IPS-20b (cell line): ENCODE data around the gene IPCEF1.
"Not testable (repeated sequence)": the region's sequence is repeated elsewhere in the genome, so short reads cannot be mapped to it uniquely, and the experiment has no call there.

Experiments
- H3K27ac ChIP-seq: one replicate; pipeline ENCODE4 v1.5.1; 2013; ENCODE audit warnings: low read length
- H3K27me3 ChIP-seq: 2 replicates; pipeline ENCODE4 v1.6.1; 2013; ENCODE audit warnings: mild to moderate bottlenecking, low read length, inconsistent platforms; ENCODE audit not compliant: insufficient read depth
- H3K36me3 ChIP-seq: 2 replicates; pipeline ENCODE4 v1.6.1; 2013; ENCODE audit warnings: low read depth, mild to moderate bottlenecking, inconsistent platforms, low read length, moderate library complexity; ENCODE audit not compliant: insufficient read depth
- H3K4me1 ChIP-seq: 2 replicates; pipeline ENCODE4 v1.6.1; 2013; ENCODE audit warnings: mild to moderate bottlenecking, control low read depth, inconsistent platforms, low read length, moderate library complexity; ENCODE audit not compliant: insufficient read depth
- H3K4me3 ChIP-seq: 2 replicates; pipeline ENCODE4 v1.5.1; 2013; ENCODE audit warnings: mild to moderate bottlenecking, low read length, inconsistent platforms
- H3K9ac ChIP-seq: 2 replicates; pipeline ENCODE4 v1.6.1; 2013; ENCODE audit warnings: low read depth, mild to moderate bottlenecking, inconsistent platforms, low read length, moderate library complexity
- H3K9me3 ChIP-seq: 2 replicates; pipeline ENCODE4 v1.6.1; 2013; ENCODE audit warnings: mild to moderate bottlenecking, low read depth, low read length, inconsistent platforms; ENCODE audit not compliant: insufficient read depth

The IPCEF1 gene

GRCh38 chr6:154252678-154253077 is 103.9 kb downstream of the IPCEF1 start:
- no peak overlapping the region for H3K27ac ChIP-seq
- no peaks in the 10 kb centered on the region for H3K36me3 ChIP-seq
- peaks cover 8% of the 10 kb centered on the region; the same call in 1 of the 2 replicates for H3K4me1 ChIP-seq

DNA sequence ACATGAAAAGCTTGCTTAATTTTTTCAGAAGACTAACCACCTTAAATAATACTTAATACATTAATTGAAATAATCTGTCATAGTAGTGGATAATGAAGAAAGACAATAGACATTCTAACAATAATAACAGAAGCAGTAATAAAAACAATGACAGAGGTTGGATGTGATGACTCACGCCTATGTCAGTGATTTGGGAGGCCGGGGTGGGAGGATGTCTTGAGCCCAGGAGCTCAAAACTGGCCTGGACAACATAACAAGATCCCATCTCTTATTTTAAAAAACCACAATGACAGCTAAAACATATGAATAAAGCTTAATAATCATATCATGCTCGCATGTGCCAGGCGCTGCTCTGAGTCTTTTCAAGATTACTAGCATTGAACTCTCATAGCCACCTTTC is 105.5 kb downstream of the IPCEF1 start:
- H3K36me3 ChIP-seq, result no peaks in the 10 kb centered on the region
- no peak overlapping the region for H3K4me3 ChIP-seq
- H3K9me3 ChIP-seq, result no peaks in the 10 kb centered on the region
- H3K27ac ChIP-seq, result no peak overlapping the region
- peaks cover 17% of the 10 kb centered on the region; the same call in 1 of the 2 replicates for H3K4me1 ChIP-seq
- H3K27me3 ChIP-seq, result no peaks in the 10 kb centered on the region
- H3K9ac ChIP-seq, result no peak overlapping the region

More at GRCh38 chr6:154252678-154253077, 103.9 kb downstream of the IPCEF1 start:
- H3K9ac ChIP-seq, result no peak overlapping the region
- no peaks in the 10 kb centered on the region for H3K9me3 ChIP-seq
- no peak overlapping the region for H3K4me3 ChIP-seq
- no peaks in the 10 kb centered on the region for H3K27me3 ChIP-seq

DNA sequence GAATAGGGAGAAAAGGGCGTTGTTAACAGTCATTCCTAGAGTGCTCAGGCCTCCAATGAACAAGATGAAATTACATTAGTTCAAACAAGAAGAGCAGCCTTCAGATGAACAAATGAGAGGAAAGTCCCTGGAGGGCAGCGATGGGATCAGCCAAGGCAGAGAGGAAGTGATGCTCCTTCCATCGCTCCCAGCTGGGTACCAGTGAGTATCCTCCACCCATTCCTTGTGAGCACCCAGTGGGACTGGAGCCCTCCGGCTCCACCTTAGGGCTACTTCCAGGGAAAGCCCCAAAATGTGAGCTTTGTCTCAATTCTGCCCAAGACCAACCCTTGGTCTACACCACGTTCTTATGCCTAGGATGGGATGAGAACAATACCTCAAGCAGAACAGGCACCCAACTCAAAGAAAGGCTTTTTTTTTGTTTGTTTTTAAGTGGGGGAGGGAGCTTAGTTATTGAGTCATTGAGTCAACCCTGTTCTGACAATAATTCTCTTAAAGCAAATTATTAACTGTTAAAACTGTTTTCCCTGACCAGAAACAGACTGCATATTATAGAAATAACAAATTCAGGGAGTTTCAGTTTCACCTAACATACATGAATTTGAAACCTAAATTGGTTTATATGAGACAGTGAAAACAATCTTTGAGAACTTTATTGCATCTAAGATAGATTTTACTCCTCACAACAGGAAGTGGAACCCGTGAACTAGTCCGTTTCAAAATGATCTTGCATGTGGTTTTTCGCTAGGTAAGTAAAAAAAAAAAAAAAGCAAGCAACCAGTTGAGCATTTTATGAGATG is 106.9 kb downstream of the IPCEF1 start:
- Histone ChIP-seq H3K36me3 (no peaks in the 10 kb centered on the region), H3K9ac (no peak overlapping the region), H3K4me3 (no peak overlapping the region), H3K9me3 (no peaks in the 10 kb centered on the region), H3K27ac (no peak overlapping the region), H3K4me1 (peaks cover 21% of the 10 kb centered on the region; the same call in 1 of the 2 replicates), H3K27me3 (no peaks in the 10 kb centered on the region)

DNA sequence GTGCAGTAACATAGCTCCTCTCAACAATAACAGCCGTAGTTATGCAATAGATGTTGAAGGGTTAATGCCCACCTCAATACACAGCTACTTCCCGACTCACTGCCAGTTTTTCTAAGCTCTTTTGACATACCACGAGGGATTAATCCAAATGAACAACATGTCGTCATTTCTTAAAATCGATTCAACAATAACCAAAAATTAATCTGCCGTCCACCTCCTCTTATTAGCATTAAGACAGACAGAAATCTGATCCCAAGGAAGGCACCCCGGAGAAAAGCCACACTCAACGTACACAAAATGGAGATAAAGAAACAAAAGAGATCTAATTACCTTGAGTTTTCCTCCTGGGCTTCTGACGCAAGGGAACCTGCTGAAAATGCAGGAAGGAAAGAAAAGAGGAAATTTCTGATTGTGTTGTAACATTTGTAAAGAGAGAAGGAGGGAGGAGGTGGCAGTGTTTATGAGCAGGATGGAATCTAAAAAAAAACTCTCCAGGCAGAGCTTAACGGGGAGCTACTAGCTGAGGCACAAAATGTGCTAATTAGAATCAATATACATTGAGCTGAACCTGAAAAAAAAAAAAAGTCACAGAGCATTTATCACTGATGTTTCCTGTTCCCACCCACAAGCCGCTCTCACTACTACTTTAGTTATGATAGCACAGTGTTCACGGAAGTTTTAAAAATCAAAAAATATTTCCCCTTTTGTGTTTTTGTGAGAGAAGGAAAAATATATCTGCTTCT is 109.3 kb downstream of the IPCEF1 start:
- Histone ChIP-seq H3K4me3 (peak overlapping the region; percentile 53), H3K27me3 (no peaks in the 10 kb centered on the region), H3K36me3 (no peaks in the 10 kb centered on the region), H3K27ac (peak overlapping the region; percentile 74), H3K4me1 (peaks cover 31% of the 10 kb centered on the region; the same call in 1 of the 2 replicates), H3K9ac (peak overlapping the region; percentile 65; the same call in 1 of the 2 replicates), H3K9me3 (no peaks in the 10 kb centered on the region)

GRCh38 chr6:154246723-154247118 is 109.9 kb downstream of the IPCEF1 start:
- Histone ChIP-seq H3K36me3 (no peaks in the 10 kb centered on the region), H3K9ac (peak overlapping the region; percentile 65; the same call in 1 of the 2 replicates), H3K9me3 (no peaks in the 10 kb centered on the region), H3K4me3 (peak overlapping the region; percentile 53), H3K27ac (peak overlapping the region; percentile 74), H3K4me1 (peaks cover 31% of the 10 kb centered on the region; the same call in 1 of the 2 replicates), H3K27me3 (no peaks in the 10 kb centered on the region)

- Histone ChIP-seq H3K9me3 (no peaks in the 10 kb centered on the region), H3K4me1 (peaks cover 31% of the 10 kb centered on the region; the same call in 1 of the 2 replicates), H3K9ac (no peak overlapping the region), H3K27ac (no peak overlapping the region), H3K4me3 (no peak overlapping the region), H3K36me3 (no peaks in the 10 kb centered on the region), H3K27me3 (no peaks in the 10 kb centered on the region)
Measured at GRCh38 chr6:154245506-154245905, 111.1 kb downstream of the IPCEF1 start.

DNA sequence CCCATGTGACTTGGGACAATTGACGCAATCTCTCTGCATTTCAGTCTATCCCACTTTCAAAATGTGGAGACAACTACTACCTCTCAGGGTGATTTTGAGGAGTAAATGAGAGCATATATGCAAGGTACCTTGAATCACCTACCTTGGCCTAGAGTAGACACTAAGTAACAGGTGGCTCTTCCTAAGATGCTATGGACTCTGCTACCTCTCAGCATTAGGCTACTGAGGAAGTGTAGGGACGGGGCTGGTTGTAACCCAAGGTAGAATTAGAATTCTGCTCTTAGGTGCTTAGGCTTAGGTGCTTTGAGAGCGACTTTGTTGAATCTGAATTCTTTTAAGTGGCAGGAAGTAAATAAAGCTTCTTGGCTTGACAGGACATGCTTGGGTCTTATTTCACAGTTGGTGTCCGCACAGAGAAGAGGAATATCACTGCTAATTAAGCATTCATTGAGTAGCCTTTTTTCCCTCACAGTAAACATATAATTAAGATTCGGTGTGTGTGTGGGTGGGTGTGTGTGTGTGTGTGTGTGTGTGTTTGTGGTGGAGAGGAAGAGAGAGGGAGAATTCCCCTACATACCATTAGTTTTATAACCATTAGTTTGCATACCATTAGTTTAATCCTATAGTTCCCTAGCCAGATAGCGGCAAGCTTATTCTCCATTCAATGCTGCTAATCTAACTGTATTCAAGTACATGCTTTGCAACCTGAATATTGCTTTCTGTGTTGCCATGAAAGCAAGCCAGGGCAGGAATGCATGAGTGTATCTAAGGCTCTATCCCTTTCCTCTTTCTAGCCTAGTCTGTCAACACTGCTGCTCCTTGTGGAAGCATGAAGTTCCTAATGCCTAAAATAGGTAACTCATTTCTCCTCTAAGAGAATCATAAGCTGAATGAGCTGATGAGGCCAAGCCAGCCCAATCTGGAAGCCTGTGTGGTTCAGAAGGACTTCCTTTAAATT is 112.5 kb downstream of the IPCEF1 start:
- Histone ChIP-seq H3K27me3 (no peaks in the 10 kb centered on the region), H3K27ac (no peak overlapping the region), H3K9me3 (no peaks in the 10 kb centered on the region), H3K4me1 (peaks cover 34% of the 10 kb centered on the region; the same call in 1 of the 2 replicates), H3K36me3 (no peaks in the 10 kb centered on the region), H3K9ac (no peak overlapping the region), H3K4me3 (no peak overlapping the region)

GRCh38 chr6:154242617-154243357 is 113.8 kb downstream of the IPCEF1 start:
- Histone ChIP-seq H3K27me3 (no peaks in the 10 kb centered on the region), H3K9ac (no peak overlapping the region), H3K4me1 (peaks cover 27% of the 10 kb centered on the region; the same call in 1 of the 2 replicates), H3K36me3 (no peaks in the 10 kb centered on the region), H3K9me3 (no peaks in the 10 kb centered on the region), H3K27ac (no peak overlapping the region), H3K4me3 (no peak overlapping the region)

DNA sequence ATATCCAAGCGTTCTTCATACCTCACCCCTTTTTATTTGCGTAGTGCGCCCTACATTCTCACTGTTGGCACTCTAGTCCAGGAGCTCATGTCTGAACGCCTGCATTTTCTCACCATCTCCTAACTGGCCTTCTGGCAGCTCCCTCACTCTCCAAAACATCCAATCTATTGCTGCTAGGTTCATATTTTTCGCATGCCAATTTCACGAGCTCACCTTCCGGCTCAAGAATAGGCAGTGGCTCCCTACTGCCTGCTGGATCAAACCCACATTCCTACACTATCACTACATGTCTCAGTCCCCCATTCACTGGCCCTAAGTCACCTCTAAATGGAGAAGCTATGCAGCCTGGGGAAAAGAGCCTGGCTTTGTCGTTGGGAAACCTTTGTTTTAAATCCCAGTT is 115.0 kb downstream of the IPCEF1 start:
- no peak overlapping the region for H3K9ac ChIP-seq
- H3K9me3 ChIP-seq, result no peaks in the 10 kb centered on the region
- H3K4me1 ChIP-seq, result peaks cover 17% of the 10 kb centered on the region; the same call in 1 of the 2 replicates
- no peaks in the 10 kb centered on the region for H3K27me3 ChIP-seq
- H3K4me3 ChIP-seq, result no peak overlapping the region
- no peak overlapping the region for H3K27ac ChIP-seq
- no peaks in the 10 kb centered on the region for H3K36me3 ChIP-seq

DNA sequence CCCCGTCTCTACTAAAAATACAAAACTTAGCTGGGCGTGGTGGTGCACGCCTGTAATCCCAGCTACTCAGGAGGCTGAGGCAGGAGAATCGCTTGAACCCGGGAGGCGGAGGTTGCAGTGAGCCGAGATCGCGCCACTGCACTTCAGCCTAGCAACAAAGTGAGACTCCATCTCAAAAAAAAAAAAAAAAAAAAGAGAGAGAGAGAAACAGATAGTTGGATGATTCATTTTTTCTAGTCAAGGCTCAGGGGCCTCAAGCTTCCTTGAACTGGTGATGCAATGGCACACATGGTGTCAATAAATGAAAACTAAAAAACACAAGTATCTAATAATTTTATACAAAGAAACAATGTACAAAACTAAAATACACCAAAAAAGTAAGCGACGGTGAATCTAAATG is 115.5 kb downstream of the IPCEF1 start:
- H3K27me3 ChIP-seq, H3K9ac ChIP-seq, H3K27ac ChIP-seq, H3K36me3 ChIP-seq, H3K4me3 ChIP-seq, H3K9me3 ChIP-seq: not testable (repeated sequence)
- peaks cover 17% of the 10 kb centered on the region; the same call in 1 of the 2 replicates for H3K4me1 ChIP-seq
